ENCODE results near the gene PLA2G4C. TPM values are rescaled to one million over a fixed set of nuclear protein-coding genes. Genes with fewer than 3 reads are reported as not detected.

PLA2G4C gene
- total and polyA plus RNA-seq, 2 of the 8 experiments (the other 6 are each of a cell fraction or from before 2014, with no cell fraction given): 14.9 to 20.5 TPM

- Histone ChIP-seq H2AFZ (ENCODE audit: low read length) (peak overlapping the region; percentile 65; the same call in 1 of the 2 replicates), H3K4me2 (ENCODE audit: insufficient read depth in 1 of 2, low read depth in 2 of 2, low read length in 2 of 2) (no peak overlapping the region), H3K23ac (ENCODE audit: insufficient read length) (no peak overlapping the region), H3K27me3 (replicated peaks in 1 of 4; ENCODE audit: control insufficient read depth in 3 of 4, extremely low read depth in 1 of 4, insufficient read depth in 3 of 4, low read length in 3 of 4) (no peaks in the 10 kb centered on the region; a peak in 2 of 7 replicates), H3K4ac (replicated peaks; ENCODE audit: insufficient read length, low read depth, low read length) (peak overlapping the region; percentile 67), H3K56ac (replicated peaks; ENCODE audit: insufficient read length, low read depth, low read length) (no peak overlapping the region), H2AK5ac (ENCODE audit: low read depth, low read length) (no peak overlapping the region), H4K8ac (ENCODE audit: extremely low read depth, insufficient read depth, low read length) (peak overlapping the region; percentile 85), H3K36me3 (ENCODE audit: control insufficient read depth in 2 of 4, insufficient read depth in 4 of 4, low read length in 3 of 4) (no peaks in the 10 kb centered on the region), H3K9ac (replicated peaks in 1 of 4; ENCODE audit: extremely low read depth in 1 of 4, low read depth in 3 of 4, low read length in 3 of 4) (no peak overlapping the region; a peak in 1 of 7 replicates), H2BK12ac (ENCODE audit: low read depth, low read length) (no peak overlapping the region), H4K91ac (replicated peaks; ENCODE audit: insufficient read length, low read length) (peak overlapping the region; percentile 42), H4K20me1 (replicated peaks in 1 of 2; ENCODE audit: control insufficient read depth in 1 of 2, insufficient read depth in 2 of 2, low read length in 2 of 2) (no peaks in the 10 kb centered on the region), H3K4me1 (replicated peaks in 1 of 4; ENCODE audit: control insufficient read depth in 3 of 4, insufficient read depth in 4 of 4, low read length in 3 of 4) (no peaks in the 10 kb centered on the region; a peak in 1 of 7 replicates), H3K4me3 (ENCODE audit: extremely low read depth in 1 of 4, insufficient read depth in 2 of 4, low read depth in 3 of 4, low read length in 4 of 4) (no peak overlapping the region), H3K9me3 (ENCODE audit: insufficient read depth in 2 of 2, low read depth in 1 of 2, low read length in 1 of 2) (peaks cover 0 to 2% of the 10 kb centered on the region in 2 experiments; a peak in 1 of 4 replicates), H3K79me1 (ENCODE audit: low read depth, low read length) (no peaks in the 10 kb centered on the region), H3K23me2 (ENCODE audit: low read depth, low read length) (no peaks in the 10 kb centered on the region; the same call in 1 of the 2 replicates), H3K27ac (ENCODE audit: low read depth, low read length) (no peak overlapping the region), H3K14ac (ENCODE audit: insufficient read length) (no peak overlapping the region), H2BK120ac (replicated peaks; ENCODE audit: low read depth, low read length) (no peak overlapping the region), H2BK5ac (ENCODE audit: low read depth, low read length) (no peak overlapping the region), H3K18ac (ENCODE audit: extremely low read depth, low read length) (no peak overlapping the region), H3K79me2 (ENCODE audit: control insufficient read depth in 1 of 2, insufficient read depth in 2 of 2, low read length in 2 of 2) (no peaks in the 10 kb centered on the region), H2BK15ac (ENCODE audit: low read length) (no peak overlapping the region), H4K5ac (ENCODE audit: insufficient read length, low read depth, low read length) (peak overlapping the region; percentile 13), H2BK20ac (ENCODE audit: low read length) (no peak overlapping the region)
- CTCF ChIA-PET (ENCODE audit: partially characterized antibody): interaction anchor here (0.5 to 5.8 kb wide), 19 partner anchors 9 to 131 kb away, joined by 3 to 43 read pairs (median 4); partner anchors contain the start of genes CABP5 and PLA2G4C
- DNase-seq (ENCODE audit: low read depth in 1 of 2, low spot score in 2 of 2): peak in 1 of 2 experiments; percentile 67
- POLR2A ChIA-PET (ENCODE audit: partially characterized antibody): interaction anchor here (0.7 to 1.3 kb wide), 4 partner anchors 9 to 25 kb away, joined by 3 to 5 read pairs (median 4); no protein-coding TSS in a partner anchor
- 81% methylated on average over 7 of the region's 7 CpGs; no CpG with 5 or more reads in 1 of the 2 experiments for WGBS, 2 experiments (ENCODE audit: extremely low coverage in 1 of 2, insufficient coverage in 1 of 2, insufficient read length in 1 of 2, insufficient replicate concordance in 2 of 2, low coverage in 1 of 2, low lambda C conversion rate in 2 of 2, missing lambda C conversion rate in 1 of 2)
- no peak for FAIRE-seq
- TF ChIP-seq, protein P1, sequence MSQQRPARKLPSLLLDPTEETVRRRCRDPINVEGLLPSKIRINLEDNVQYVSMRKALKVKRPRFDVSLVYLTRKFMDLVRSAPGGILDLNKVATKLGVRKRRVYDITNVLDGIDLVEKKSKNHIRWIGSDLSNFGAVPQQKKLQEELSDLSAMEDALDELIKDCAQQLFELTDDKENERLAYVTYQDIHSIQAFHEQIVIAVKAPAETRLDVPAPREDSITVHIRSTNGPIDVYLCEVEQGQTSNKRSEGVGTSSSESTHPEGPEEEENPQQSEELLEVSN (IDR thresholded peaks at IDR 0.05): 0 out of 2 replicates have a peak, but pooled peaks have one; percentile 23
- TF ChIP-seq SP2 (IDR thresholded peaks at IDR 0.05; ENCODE audit: low read length): peak; percentile 35; the same call in 1 of the 2 replicates
- TF ChIP-seq RAD21 (IDR thresholded peaks at IDR 0.05 in 1 of 2, conservative IDR thresholded peaks at IDR 0.05 in 1 of 2; ENCODE audit: low read depth in 2 of 2, low read length in 2 of 2): peak; percentile 55 to 71
- no peak for TF ChIP-seq FOSL1 (IDR thresholded peaks at IDR 0.05; ENCODE audit: insufficient read depth, low read depth, low read length)
- TF ChIP-seq CBX8 (IDR thresholded peaks at IDR 0.05; ENCODE audit: borderline replicate concordance, low read depth, low read length): no peak
- 0 out of 3 replicates have a peak, but pooled peaks of 1 of the 2 experiments have one; percentile 23 for TF ChIP-seq POLR2A (IDR thresholded peaks at IDR 0.05; ENCODE audit: control extremely low read depth in 1 of 2, low read depth in 2 of 2, low read length in 2 of 2)
- peak; percentile 23 for TF ChIP-seq ASH2L (IDR thresholded peaks at IDR 0.05; ENCODE audit: low read length)
- TF ChIP-seq SIX5 (IDR thresholded peaks at IDR 0.05; ENCODE audit: low read depth, low read length): no peak
These were observed 24.4 kb downstream of the PLA2G4C start for GRCh38 chr19:48085904-48086864.
